Measurements from ENCODE around the gene SNX14.

DNA sequence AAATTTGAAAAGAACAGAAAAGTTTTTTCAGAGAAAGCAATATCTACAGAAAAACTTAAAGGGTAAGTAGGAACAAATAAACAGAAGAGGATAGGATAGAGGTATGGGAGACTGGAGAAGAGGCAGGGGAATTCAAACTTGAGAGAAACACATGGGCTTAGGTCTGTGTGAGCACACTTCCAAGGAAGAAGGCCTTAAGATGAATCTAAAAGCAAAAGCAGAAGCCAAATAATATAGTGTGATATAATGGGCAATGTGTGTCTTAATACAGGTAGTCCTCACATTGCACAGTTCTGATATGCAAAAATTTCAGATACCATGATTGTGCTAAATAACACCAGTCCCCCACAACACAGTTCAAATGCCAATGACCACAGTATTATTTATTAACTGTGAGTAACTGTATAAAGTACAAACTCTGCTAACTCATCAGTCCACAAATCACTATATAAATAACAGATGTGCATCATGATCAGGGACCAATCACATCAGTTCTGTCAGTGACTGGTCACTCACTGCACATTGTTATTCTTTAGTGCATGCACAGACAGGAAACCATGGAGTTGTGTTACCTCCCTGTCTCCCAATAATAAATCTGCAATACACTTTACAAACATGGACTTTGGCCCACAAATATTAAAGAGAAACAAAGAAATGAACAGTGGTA is 18.6 kb downstream of the SNX14 start:
- TF ChIP-seq, protein P1, sequence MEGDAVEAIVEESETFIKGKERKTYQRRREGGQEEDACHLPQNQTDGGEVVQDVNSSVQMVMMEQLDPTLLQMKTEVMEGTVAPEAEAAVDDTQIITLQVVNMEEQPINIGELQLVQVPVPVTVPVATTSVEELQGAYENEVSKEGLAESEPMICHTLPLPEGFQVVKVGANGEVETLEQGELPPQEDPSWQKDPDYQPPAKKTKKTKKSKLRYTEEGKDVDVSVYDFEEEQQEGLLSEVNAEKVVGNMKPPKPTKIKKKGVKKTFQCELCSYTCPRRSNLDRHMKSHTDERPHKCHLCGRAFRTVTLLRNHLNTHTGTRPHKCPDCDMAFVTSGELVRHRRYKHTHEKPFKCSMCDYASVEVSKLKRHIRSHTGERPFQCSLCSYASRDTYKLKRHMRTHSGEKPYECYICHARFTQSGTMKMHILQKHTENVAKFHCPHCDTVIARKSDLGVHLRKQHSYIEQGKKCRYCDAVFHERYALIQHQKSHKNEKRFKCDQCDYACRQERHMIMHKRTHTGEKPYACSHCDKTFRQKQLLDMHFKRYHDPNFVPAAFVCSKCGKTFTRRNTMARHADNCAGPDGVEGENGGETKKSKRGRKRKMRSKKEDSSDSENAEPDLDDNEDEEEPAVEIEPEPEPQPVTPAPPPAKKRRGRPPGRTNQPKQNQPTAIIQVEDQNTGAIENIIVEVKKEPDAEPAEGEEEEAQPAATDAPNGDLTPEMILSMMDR (conservative IDR thresholded peaks at IDR 0.05; ENCODE audit: low read depth, low read length), result no peak
- no peak for TF ChIP-seq EZH2 (IDR thresholded peaks at IDR 0.05; ENCODE audit: low read length, unreplicated experiment)

All from PC-3 (cell line).